ENCODE measurements around the gene IDH3B. TPM values are rescaled to one million over a fixed set of nuclear protein-coding genes. Genes with fewer than 3 reads are reported as not detected.

IDH3B gene
- total and polyA plus RNA-seq, 9 of the 15 experiments (the other 6 are each of a cell fraction or from before 2014, with no cell fraction given): 91.7 to 224 (median 155) TPM

DNA sequence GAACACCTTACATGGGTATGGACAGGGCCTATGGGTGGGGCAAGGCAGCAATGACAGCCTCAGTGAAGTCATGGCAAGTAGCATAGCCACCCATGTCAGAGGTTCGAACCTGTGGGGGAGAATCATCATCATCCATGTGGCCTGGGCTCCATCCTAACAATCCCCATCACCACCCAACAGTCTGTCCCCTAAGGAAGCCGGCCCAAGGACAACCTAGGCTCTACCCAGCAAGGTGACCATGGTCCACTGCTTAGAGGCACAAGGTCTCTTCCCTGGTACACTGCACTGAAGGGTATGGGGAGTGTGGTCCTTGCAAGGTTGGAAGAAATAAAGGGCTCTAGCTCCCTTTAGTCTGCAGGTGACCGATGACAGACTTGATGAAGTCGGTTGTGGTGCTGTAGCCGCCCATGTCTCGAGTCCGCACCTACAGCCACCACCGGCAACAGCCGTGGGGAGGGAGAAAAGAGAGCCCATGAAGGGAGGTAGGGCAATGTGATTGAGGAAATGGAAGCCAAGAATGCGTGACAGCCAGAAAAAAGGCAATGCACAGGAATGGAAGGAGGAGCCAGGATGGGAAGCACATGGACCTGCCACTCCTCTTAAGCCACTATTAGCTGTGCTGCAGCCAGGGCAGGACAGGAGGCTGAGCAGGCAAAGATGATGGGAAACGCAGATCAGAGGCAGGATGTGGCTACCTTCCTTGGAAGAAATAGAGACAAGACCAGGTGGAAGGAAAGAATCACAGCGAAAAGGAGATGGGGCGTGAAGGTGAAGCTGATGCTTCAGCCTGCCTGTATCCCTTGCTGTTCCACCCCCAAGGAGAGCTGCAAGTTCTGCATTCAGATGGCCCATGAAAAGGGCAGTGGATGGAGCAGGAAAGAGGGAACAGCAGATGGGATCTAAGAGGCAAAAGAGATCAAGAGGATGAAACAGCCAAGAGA lies 5.3 kb downstream of the IDH3B start (continued):
- TF ChIP-seq RBFOX2 (IDR thresholded peaks at IDR 0.05; ENCODE audit: low read depth, low read length) (0 out of 2 replicates have a peak, but pooled peaks have one; percentile 13), MBD2 (IDR thresholded peaks at IDR 0.05; ENCODE audit: borderline replicate concordance, low read depth) (no peak), ATF1 (CRISPR knock-in tag; IDR thresholded peaks at IDR 0.05) (no peak), ATF1 (tag; IDR thresholded peaks at IDR 0.05) (no peak)
- TF ChIP-seq, protein P1, sequence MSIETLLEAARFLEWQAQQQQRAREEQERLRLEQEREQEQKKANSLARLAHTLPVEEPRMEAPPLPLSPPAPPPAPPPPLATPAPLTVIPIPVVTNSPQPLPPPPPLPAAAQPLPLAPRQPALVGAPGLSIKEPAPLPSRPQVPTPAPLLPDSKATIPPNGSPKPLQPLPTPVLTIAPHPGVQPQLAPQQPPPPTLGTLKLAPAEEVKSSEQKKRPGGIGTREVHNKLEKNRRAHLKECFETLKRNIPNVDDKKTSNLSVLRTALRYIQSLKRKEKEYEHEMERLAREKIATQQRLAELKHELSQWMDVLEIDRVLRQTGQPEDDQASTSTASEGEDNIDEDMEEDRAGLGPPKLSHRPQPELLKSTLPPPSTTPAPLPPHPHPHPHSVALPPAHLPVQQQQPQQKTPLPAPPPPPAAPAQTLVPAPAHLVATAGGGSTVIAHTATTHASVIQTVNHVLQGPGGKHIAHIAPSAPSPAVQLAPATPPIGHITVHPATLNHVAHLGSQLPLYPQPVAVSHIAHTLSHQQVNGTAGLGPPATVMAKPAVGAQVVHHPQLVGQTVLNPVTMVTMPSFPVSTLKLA (conservative IDR thresholded peaks at IDR 0.05): no peak
- TF ChIP-seq, protein P2, sequence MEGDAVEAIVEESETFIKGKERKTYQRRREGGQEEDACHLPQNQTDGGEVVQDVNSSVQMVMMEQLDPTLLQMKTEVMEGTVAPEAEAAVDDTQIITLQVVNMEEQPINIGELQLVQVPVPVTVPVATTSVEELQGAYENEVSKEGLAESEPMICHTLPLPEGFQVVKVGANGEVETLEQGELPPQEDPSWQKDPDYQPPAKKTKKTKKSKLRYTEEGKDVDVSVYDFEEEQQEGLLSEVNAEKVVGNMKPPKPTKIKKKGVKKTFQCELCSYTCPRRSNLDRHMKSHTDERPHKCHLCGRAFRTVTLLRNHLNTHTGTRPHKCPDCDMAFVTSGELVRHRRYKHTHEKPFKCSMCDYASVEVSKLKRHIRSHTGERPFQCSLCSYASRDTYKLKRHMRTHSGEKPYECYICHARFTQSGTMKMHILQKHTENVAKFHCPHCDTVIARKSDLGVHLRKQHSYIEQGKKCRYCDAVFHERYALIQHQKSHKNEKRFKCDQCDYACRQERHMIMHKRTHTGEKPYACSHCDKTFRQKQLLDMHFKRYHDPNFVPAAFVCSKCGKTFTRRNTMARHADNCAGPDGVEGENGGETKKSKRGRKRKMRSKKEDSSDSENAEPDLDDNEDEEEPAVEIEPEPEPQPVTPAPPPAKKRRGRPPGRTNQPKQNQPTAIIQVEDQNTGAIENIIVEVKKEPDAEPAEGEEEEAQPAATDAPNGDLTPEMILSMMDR (IDR thresholded peaks at IDR 0.05 in 2 of 3, conservative IDR thresholded peaks at IDR 0.05 in 1 of 3; ENCODE audit: insufficient read depth in 2 of 3, low read depth in 1 of 3, low read length in 3 of 3): no peak
- TF ChIP-seq, protein P3, sequence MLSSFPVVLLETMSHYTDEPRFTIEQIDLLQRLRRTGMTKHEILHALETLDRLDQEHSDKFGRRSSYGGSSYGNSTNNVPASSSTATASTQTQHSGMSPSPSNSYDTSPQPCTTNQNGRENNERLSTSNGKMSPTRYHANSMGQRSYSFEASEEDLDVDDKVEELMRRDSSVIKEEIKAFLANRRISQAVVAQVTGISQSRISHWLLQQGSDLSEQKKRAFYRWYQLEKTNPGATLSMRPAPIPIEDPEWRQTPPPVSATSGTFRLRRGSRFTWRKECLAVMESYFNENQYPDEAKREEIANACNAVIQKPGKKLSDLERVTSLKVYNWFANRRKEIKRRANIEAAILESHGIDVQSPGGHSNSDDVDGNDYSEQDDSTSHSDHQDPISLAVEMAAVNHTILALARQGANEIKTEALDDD (IDR thresholded peaks at IDR 0.05): no peak
- TF ChIP-seq, protein P4, sequence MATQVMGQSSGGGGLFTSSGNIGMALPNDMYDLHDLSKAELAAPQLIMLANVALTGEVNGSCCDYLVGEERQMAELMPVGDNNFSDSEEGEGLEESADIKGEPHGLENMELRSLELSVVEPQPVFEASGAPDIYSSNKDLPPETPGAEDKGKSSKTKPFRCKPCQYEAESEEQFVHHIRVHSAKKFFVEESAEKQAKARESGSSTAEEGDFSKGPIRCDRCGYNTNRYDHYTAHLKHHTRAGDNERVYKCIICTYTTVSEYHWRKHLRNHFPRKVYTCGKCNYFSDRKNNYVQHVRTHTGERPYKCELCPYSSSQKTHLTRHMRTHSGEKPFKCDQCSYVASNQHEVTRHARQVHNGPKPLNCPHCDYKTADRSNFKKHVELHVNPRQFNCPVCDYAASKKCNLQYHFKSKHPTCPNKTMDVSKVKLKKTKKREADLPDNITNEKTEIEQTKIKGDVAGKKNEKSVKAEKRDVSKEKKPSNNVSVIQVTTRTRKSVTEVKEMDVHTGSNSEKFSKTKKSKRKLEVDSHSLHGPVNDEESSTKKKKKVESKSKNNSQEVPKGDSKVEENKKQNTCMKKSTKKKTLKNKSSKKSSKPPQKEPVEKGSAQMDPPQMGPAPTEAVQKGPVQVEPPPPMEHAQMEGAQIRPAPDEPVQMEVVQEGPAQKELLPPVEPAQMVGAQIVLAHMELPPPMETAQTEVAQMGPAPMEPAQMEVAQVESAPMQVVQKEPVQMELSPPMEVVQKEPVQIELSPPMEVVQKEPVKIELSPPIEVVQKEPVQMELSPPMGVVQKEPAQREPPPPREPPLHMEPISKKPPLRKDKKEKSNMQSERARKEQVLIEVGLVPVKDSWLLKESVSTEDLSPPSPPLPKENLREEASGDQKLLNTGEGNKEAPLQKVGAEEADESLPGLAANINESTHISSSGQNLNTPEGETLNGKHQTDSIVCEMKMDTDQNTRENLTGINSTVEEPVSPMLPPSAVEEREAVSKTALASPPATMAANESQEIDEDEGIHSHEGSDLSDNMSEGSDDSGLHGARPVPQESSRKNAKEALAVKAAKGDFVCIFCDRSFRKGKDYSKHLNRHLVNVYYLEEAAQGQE (IDR thresholded peaks at IDR 0.05; ENCODE audit: borderline replicate concordance): no peak
- TF ChIP-seq, protein P4 (CRISPR knock-in tag; IDR thresholded peaks at IDR 0.05; ENCODE audit: low read depth): no peak
- TF ChIP-seq, protein P5, sequence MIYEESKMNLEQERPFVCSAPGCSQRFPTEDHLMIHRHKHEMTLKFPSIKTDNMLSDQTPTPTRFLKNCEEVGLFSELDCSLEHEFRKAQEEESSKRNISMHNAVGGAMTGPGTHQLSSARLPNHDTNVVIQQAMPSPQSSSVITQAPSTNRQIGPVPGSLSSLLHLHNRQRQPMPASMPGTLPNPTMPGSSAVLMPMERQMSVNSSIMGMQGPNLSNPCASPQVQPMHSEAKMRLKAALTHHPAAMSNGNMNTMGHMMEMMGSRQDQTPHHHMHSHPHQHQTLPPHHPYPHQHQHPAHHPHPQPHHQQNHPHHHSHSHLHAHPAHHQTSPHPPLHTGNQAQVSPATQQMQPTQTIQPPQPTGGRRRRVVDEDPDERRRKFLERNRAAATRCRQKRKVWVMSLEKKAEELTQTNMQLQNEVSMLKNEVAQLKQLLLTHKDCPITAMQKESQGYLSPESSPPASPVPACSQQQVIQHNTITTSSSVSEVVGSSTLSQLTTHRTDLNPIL (CRISPR knock-in tag; IDR thresholded peaks at IDR 0.05): no peak

Measured in K562 (cell line).